Breast epithelium (tissue), 4 donors: ENCODE measurements around the gene GRK5. TPM values are rescaled to one million over a fixed set of nuclear protein-coding genes. Genes with fewer than 3 reads are reported as not detected.

Source experiments
- DNase-seq, 2 donors: peaks; one replicate each; pipeline ENCODE4 v3.0.0-alpha.2; 2019; ENCODE audit warnings: low spot score in 2 of 2
- H3K27ac ChIP-seq, 2 donors: fragments of 200-600 bp; sonication (generic) in 1 of 2; one replicate each; pipeline ENCODE4 v1.5.1; 2016 to 2019; ENCODE audit warnings: mild to moderate bottlenecking in 1 of 2
- H3K27me3 ChIP-seq, 2 donors: fragments of 200-600 bp; sonication (generic) in 1 of 2; one replicate each; pipeline versions ENCODE4 v1.5.1 to v1.6.0; 2017 to 2019; ENCODE audit warnings: control low read depth in 1 of 2, mild to moderate bottlenecking in 1 of 2
- H3K36me3 ChIP-seq: fragments of 200-600 bp; one replicate; pipeline ENCODE4 v1.5.1; 2019
- H3K4me1 ChIP-seq, 2 donors: fragments of 200-600 bp; sonication (generic); one replicate each; pipeline ENCODE4 v1.5.1; 2016 to 2019; ENCODE audit warnings: control low read depth in 1 of 2
- H3K4me3 ChIP-seq, 3 donors: fragments of 200-600 bp; sonication (generic); 1 replicate in 2 of 3; 2 replicates in 1 of 3; pipeline ENCODE4 v1.5.1; 2016 to 2019; ENCODE audit warnings: mild to moderate bottlenecking in 3 of 3, moderate library complexity in 2 of 3
- H3K9me3 ChIP-seq, 2 donors: fragments of 200-600 bp; sonication (generic) in 1 of 2; one replicate each; pipeline ENCODE4 v1.5.1; 2016 to 2019; ENCODE audit warnings: control low read depth in 1 of 2
- CTCF ChIP-seq, 3 donors: fragments of 450-650 bp; IDR thresholded peaks; one replicate each; pipeline ENCODE4 v1.5.1; 2016 to 2017; ENCODE audit warnings: antibody characterized with exemption in 3 of 3, mild to moderate bottlenecking in 3 of 3, moderate library complexity in 3 of 3
- POLR2A ChIP-seq: fragments of 450-650 bp; IDR thresholded peaks from one replicate; pipeline ENCODE4 v1.6.1; 2016; ENCODE audit warnings: antibody characterized with exemption, mild to moderate bottlenecking, moderate library complexity
- POLR2AphosphoS5 ChIP-seq, 3 donors: sonication (generic); formaldehyde crosslinking; IDR thresholded peaks; one replicate each; pipeline ENCODE4 v1.6.1; 2017; ENCODE audit warnings: antibody characterized with exemption in 3 of 3
- intact Hi-C: fragments of 100-400 bp; cut with DNase I; formaldehyde crosslinking; loops from one replicate; pipeline ENCODE4 v1.15.1; 2023; ENCODE audit warnings: low total_unique reads
- total RNA-seq, 3 donors: library from RNA; depleted of rRNA; stranded (reverse); fragments of >200 nt; gene quantifications; one replicate each; pipeline ENCODE4 v1.1.0, GENCODE V29; 2016

Gene GRK5
- total RNA-seq = 10 to 100 TPM; 14.9 to 20.6 (median 15.2) TPM

GRCh38 chr10:119207366-119207666 lies at the start of gene GRK5:
GRK5 (plus strand) TSS chr10:119207571; CDS start chr10:119207918, 347 bp downstream.
- Histone ChIP-seq H3K4me1 (peaks cover 3 to 11% of the 10 kb centered on the region in 2 donors), H3K27me3 (no peaks in the 10 kb centered on the region), H3K4me3 (peak within 1 kb of the TSS; percentile 78 to 98 (median 91)), H3K27ac (peak within 1 kb of the TSS; percentile 96 to 99), H3K36me3 (no peaks in the 10 kb centered on the region), H3K9me3 (no peaks in the 10 kb centered on the region)
- TF ChIP-seq POLR2AphosphoS5 (IDR thresholded peaks at IDR 0.05) = peak in 2 of 3 donors; percentile 31 to 52
- TF ChIP-seq POLR2A = no peak
- TF ChIP-seq CTCF (IDR thresholded peaks at IDR 0.05) = no peak
- DNase-seq = peak; percentile 86 to 93
- intact Hi-C loops = loop anchor here (10.0 kb wide), 2 partner anchors 97 to 237 kb away; no protein-coding TSS in a partner anchor

GRCh38 chr10:119159332-119159731 lies 48.0 kb upstream of the GRK5 start:
- Histone ChIP-seq H3K36me3 (no peaks in the 10 kb centered on the region), H3K4me3 (no peak overlapping the region), H3K27me3 (no peaks in the 10 kb centered on the region), H3K27ac (no peak overlapping the region), H3K9me3 (no peaks in the 10 kb centered on the region), H3K4me1 (no peaks in the 10 kb centered on the region)
- intact Hi-C loops = no loop called here
- TF ChIP-seq POLR2A (no peak), POLR2AphosphoS5 (IDR thresholded peaks at IDR 0.05) (no peak), CTCF (IDR thresholded peaks at IDR 0.05) (no peak)
- DNase-seq = no peak

- intact Hi-C loops = no loop called here
- no peaks in the 10 kb centered on the region for H3K9me3 ChIP-seq
- no peak overlapping the region for H3K4me3 ChIP-seq
- TF ChIP-seq CTCF (IDR thresholded peaks at IDR 0.05) = no peak
- no peak overlapping the region for H3K27ac ChIP-seq
- peaks cover 0 to 4% of the 10 kb centered on the region in 2 donors for H3K4me1 ChIP-seq
- no peaks in the 10 kb centered on the region for H3K27me3 ChIP-seq
- no peaks in the 10 kb centered on the region for H3K36me3 ChIP-seq
- DNase-seq = no peak
Measured at GRCh38 chr10:119161680-119162451, 45.5 kb upstream of the GRK5 start.

GRCh38 chr10:119162452-119163092 lies 44.8 kb upstream of the GRK5 start:
- Histone ChIP-seq H3K27ac (no peak overlapping the region), H3K27me3 (no peaks in the 10 kb centered on the region), H3K9me3 (no peaks in the 10 kb centered on the region), H3K4me1 (peaks cover 0 to 4% of the 10 kb centered on the region in 2 donors), H3K4me3 (no peak overlapping the region), H3K36me3 (no peaks in the 10 kb centered on the region)
- no peak for TF ChIP-seq CTCF (IDR thresholded peaks at IDR 0.05)
- TF ChIP-seq POLR2A = no peak
- no peak for TF ChIP-seq POLR2AphosphoS5 (IDR thresholded peaks at IDR 0.05)
- no peak for DNase-seq
- intact Hi-C loops = no loop called here
